ENCODE data around the gene NFU1. TPM values are rescaled to one million over a fixed set of nuclear protein-coding genes. Genes with fewer than 3 reads are reported as not detected.

The NFU1 gene
- total and polyA plus RNA-seq, 2 experiments from 2014 or later: 39.9 to 102 TPM

GRCh38 chr2:69483024-69483423 lies 45.8 kb upstream of the NFU1 start (continued):
- no peak for TF ChIP-seq ZNF462 (CRISPR knock-in tag; IDR thresholded peaks at IDR 0.05)
- TF ChIP-seq EZH2phosphoT487 (IDR thresholded peaks at IDR 0.05; ENCODE audit: unreplicated experiment): no peak
- no peak for TF ChIP-seq EZH2 (IDR thresholded peaks at IDR 0.05; ENCODE audit: low read depth, unreplicated experiment)

- ATAC-seq (no peak), DNase-seq (ENCODE audit: low spot score) (no peak)
- TF ChIP-seq CTCF (conservative IDR thresholded peaks at IDR 0.05; ENCODE audit: low read depth in 2 of 2) (no peak), JUNB (IDR thresholded peaks at IDR 0.05; ENCODE audit: unreplicated experiment) (no peak), POLR2AphosphoS5 (IDR thresholded peaks at IDR 0.05; ENCODE audit: low read depth) (no peak)
- Mint-ChIP-seq H3K4me1 (peaks cover 4% of the 10 kb centered on the region), H3K9me3 (no peaks in the 10 kb centered on the region), H3K27me3 (ENCODE audit: insufficient read depth, low read depth, poor library complexity) (no peaks in the 10 kb centered on the region), H3K36me3 (ENCODE audit: low read depth) (no peaks in the 10 kb centered on the region), H3K27ac (no peak overlapping the region), H3K4me3 (no peak overlapping the region)
- H4K20me1 ChIP-seq (replicated peaks; ENCODE audit: insufficient read depth): no peaks in the 10 kb centered on the region
- no peak overlapping the region for H3K4me2 ChIP-seq
- H3K9me2 ChIP-seq (ENCODE audit: insufficient read depth): 0 out of 2 replicates have a peak, but pooled peaks cover 3% of the 10 kb centered on the region
- no peaks in the 10 kb centered on the region for H3K79me2 ChIP-seq (replicated peaks; ENCODE audit: insufficient read depth)
- no peak overlapping the region for H3K4me3 ChIP-seq
- H3K4me1 ChIP-seq (ENCODE audit: insufficient read depth): no peaks in the 10 kb centered on the region
- H3K27me3 ChIP-seq (ENCODE audit: insufficient read depth): no peaks in the 10 kb centered on the region
- no peaks in the 10 kb centered on the region for H3F3A ChIP-seq (replicated peaks; ENCODE audit: low read depth)
- H3K27ac ChIP-seq (ENCODE audit: low read depth): no peak overlapping the region
- H2AFZ ChIP-seq: no peak overlapping the region
- H3K36me3 ChIP-seq (ENCODE audit: insufficient read depth): no peaks in the 10 kb centered on the region
Observed at GRCh38 chr2:69482471-69482870, 45.2 kb upstream of the NFU1 start.

Data from GM23338 (cell line).